ENCODE results near the gene BAHD1. TPM values are rescaled to one million over a fixed set of nuclear protein-coding genes. Genes with fewer than 3 reads are reported as not detected.
A peak's percentile ranks its signal among the peaks of the same experiment; 100 is the strongest.

BAHD1 gene
- total RNA-seq, 1 donor from 2014 or later, result 15.7 TPM

GRCh38 chr15:40444736-40445135 is 4.0 kb downstream of the BAHD1 start:
- Histone ChIP-seq H3K4me3 (ENCODE audit: low read depth, low read length) (no peak overlapping the region), H3K27me3 (ENCODE audit: control insufficient read depth, insufficient read depth, low read length) (peaks cover 2% of the 10 kb centered on the region), H3K36me3 (ENCODE audit: control insufficient read depth, insufficient read depth, low read length) (no peaks in the 10 kb centered on the region)
- no peak for DNase-seq (ENCODE audit: low read depth)
- TF ChIP-seq, protein P1, sequence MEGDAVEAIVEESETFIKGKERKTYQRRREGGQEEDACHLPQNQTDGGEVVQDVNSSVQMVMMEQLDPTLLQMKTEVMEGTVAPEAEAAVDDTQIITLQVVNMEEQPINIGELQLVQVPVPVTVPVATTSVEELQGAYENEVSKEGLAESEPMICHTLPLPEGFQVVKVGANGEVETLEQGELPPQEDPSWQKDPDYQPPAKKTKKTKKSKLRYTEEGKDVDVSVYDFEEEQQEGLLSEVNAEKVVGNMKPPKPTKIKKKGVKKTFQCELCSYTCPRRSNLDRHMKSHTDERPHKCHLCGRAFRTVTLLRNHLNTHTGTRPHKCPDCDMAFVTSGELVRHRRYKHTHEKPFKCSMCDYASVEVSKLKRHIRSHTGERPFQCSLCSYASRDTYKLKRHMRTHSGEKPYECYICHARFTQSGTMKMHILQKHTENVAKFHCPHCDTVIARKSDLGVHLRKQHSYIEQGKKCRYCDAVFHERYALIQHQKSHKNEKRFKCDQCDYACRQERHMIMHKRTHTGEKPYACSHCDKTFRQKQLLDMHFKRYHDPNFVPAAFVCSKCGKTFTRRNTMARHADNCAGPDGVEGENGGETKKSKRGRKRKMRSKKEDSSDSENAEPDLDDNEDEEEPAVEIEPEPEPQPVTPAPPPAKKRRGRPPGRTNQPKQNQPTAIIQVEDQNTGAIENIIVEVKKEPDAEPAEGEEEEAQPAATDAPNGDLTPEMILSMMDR (IDR thresholded peaks at IDR 0.05; ENCODE audit: insufficient read depth, low read length, poor library complexity, severe bottlenecking), result no peak

GRCh38 chr15:40445421-40445922 is 4.7 kb downstream of the BAHD1 start:
- H3K36me3 ChIP-seq (ENCODE audit: control insufficient read depth, insufficient read depth, low read length), result no peaks in the 10 kb centered on the region
- peak; percentile 41 for DNase-seq (ENCODE audit: low read depth)

DNA sequence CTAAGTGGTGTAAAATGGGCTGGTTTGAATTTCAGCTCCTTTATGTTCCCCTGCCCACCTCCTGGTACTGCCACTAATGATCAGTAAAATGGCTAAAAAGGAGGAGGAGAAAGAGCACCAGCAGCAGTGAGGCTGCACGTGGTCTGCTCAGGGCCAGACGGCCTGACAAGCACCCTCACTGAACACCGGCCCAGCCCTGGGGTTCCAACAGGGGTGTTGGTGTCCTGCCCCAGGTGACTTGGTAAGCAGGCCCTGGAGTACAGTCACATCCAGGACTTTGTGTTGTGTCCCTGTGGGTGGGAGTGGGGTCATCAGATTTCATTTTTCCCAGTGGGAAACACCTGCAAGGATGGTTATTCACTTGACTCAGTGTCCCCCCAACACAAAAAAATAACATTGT is 5.4 kb downstream of the BAHD1 start:
- TF ChIP-seq, protein P1 (IDR thresholded peaks at IDR 0.05; ENCODE audit: insufficient read depth, low read length, poor library complexity, severe bottlenecking), result no peak
- no peak overlapping the region for H3K4me3 ChIP-seq (ENCODE audit: low read depth, low read length)
- no peaks in the 10 kb centered on the region for H3K36me3 ChIP-seq (ENCODE audit: control insufficient read depth, insufficient read depth, low read length)
- no peak for DNase-seq (ENCODE audit: low read depth)
- no peaks in the 10 kb centered on the region for H3K27me3 ChIP-seq (ENCODE audit: control insufficient read depth, insufficient read depth, low read length)

More at GRCh38 chr15:40445421-40445922, 4.7 kb downstream of the BAHD1 start:
- Histone ChIP-seq H3K4me3 (ENCODE audit: low read depth, low read length) (no peak overlapping the region), H3K27me3 (ENCODE audit: control insufficient read depth, insufficient read depth, low read length) (no peaks in the 10 kb centered on the region)
- TF ChIP-seq, protein P1 (IDR thresholded peaks at IDR 0.05; ENCODE audit: insufficient read depth, low read length, poor library complexity, severe bottlenecking), result no peak

DNA sequence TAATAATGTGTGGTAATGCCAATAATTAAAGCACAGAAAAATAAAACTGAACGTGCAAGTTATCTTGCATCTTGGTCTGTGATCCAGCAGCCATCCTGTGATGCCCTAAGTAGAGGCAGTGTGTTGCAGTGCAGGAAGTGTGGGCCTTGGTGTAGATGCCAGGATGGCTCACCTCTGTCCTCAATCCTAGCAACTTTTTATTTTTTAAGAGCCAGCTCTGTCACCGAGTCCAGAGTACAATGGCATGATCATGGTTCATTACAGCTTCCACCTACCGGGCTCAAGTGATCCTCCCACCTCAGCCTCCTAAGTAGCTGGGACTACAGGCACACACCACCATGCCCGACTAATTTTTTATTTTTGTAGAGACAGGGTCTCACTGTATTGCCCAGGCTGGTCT is 7.6 kb downstream of the BAHD1 start:
- DNase-seq (ENCODE audit: low read depth), result no peak
- no peak overlapping the region for H3K4me3 ChIP-seq (ENCODE audit: low read depth, low read length)
- H3K36me3 ChIP-seq (ENCODE audit: control insufficient read depth, insufficient read depth, low read length), result no peaks in the 10 kb centered on the region
- no peaks in the 10 kb centered on the region for H3K27me3 ChIP-seq (ENCODE audit: control insufficient read depth, insufficient read depth, low read length)
- TF ChIP-seq, protein P1 (IDR thresholded peaks at IDR 0.05; ENCODE audit: insufficient read depth, low read length, poor library complexity, severe bottlenecking), result no peak

- DNase-seq (ENCODE audit: low read depth), result no peak
- H3K36me3 ChIP-seq (ENCODE audit: control insufficient read depth, insufficient read depth, low read length), result no peaks in the 10 kb centered on the region
- no peaks in the 10 kb centered on the region for H3K27me3 ChIP-seq (ENCODE audit: control insufficient read depth, insufficient read depth, low read length)
- TF ChIP-seq, protein P1 (IDR thresholded peaks at IDR 0.05; ENCODE audit: insufficient read depth, low read length, poor library complexity, severe bottlenecking), result no peak
- no peak overlapping the region for H3K4me3 ChIP-seq (ENCODE audit: low read depth, low read length)
These were observed 8.5 kb downstream of the BAHD1 start for GRCh38 chr15:40449275-40449674.

GRCh38 chr15:40450047-40450446 is 9.3 kb downstream of the BAHD1 start:
- no peaks in the 10 kb centered on the region for H3K36me3 ChIP-seq (ENCODE audit: control insufficient read depth, insufficient read depth, low read length)
- no peaks in the 10 kb centered on the region for H3K27me3 ChIP-seq (ENCODE audit: control insufficient read depth, insufficient read depth, low read length)
- TF ChIP-seq, protein P1 (IDR thresholded peaks at IDR 0.05; ENCODE audit: insufficient read depth, low read length, poor library complexity, severe bottlenecking), result no peak
- H3K4me3 ChIP-seq (ENCODE audit: low read depth, low read length), result no peak overlapping the region
- DNase-seq (ENCODE audit: low read depth), result no peak

Measured in kidney epithelial cell (primary cell).